Measurements from ENCODE around the gene UNG.

UNG gene

GRCh38 chr12:109147954-109148353, 50.6 kb downstream of the UNG start:
- in situ Hi-C loops (cut with HindIII; ENCODE audit: low sequenced_read_pairs) = no loop called here
- TF ChIP-seq CTCF (IDR thresholded peaks at IDR 0.05; ENCODE audit: low read depth, low read length, missing control alignments) = no peak

GRCh38 chr12:109150124-109150640, 52.8 kb downstream of the UNG start:
- in situ Hi-C loops (cut with HindIII; ENCODE audit: low sequenced_read_pairs) = no loop called here

More at GRCh38 chr12:109147954-109148353, 50.6 kb downstream of the UNG start:
- no peak overlapping the region for H3K4me3 ChIP-seq (ENCODE audit: low read depth, low read length)
- DNase-seq (ENCODE audit: low read depth) = no peak

GRCh38 chr12:109151457-109151856, 54.1 kb downstream of the UNG start:
- TF ChIP-seq CTCF (IDR thresholded peaks at IDR 0.05; ENCODE audit: low read depth, low read length, missing control alignments) = no peak
- in situ Hi-C loops (cut with HindIII; ENCODE audit: low sequenced_read_pairs) = no loop called here
- DNase-seq (ENCODE audit: low read depth) = no peak
- H3K4me3 ChIP-seq (ENCODE audit: low read depth, low read length) = no peak overlapping the region

More at GRCh38 chr12:109150124-109150640, 52.8 kb downstream of the UNG start:
- H3K4me3 ChIP-seq (ENCODE audit: low read depth, low read length) = no peak overlapping the region
- no peak for DNase-seq (ENCODE audit: low read depth)
- no peak for TF ChIP-seq CTCF (IDR thresholded peaks at IDR 0.05; ENCODE audit: low read depth, low read length, missing control alignments)

- TF ChIP-seq CTCF (IDR thresholded peaks at IDR 0.05; ENCODE audit: low read depth, low read length, missing control alignments) = no peak
- peak overlapping the region; percentile 52 for H3K4me3 ChIP-seq (ENCODE audit: low read depth, low read length)
- no peak for DNase-seq (ENCODE audit: low read depth)
- in situ Hi-C loops (cut with HindIII; ENCODE audit: low sequenced_read_pairs) = no loop called here
These were observed 56.5 kb downstream of the UNG start for GRCh38 chr12:109153821-109154441.

GRCh38 chr12:109154451-109155438, 57.3 kb downstream of the UNG start:
- H3K4me3 ChIP-seq (ENCODE audit: low read depth, low read length) = peak overlapping the region; percentile 52
- peak; percentile 13 for DNase-seq (ENCODE audit: low read depth)
- in situ Hi-C loops (cut with HindIII; ENCODE audit: low sequenced_read_pairs) = no loop called here
- no peak for TF ChIP-seq CTCF (IDR thresholded peaks at IDR 0.05; ENCODE audit: low read depth, low read length, missing control alignments)

- no peak for TF ChIP-seq CTCF (IDR thresholded peaks at IDR 0.05; ENCODE audit: low read depth, low read length, missing control alignments)
- in situ Hi-C loops (cut with HindIII; ENCODE audit: low sequenced_read_pairs) = no loop called here
- DNase-seq (ENCODE audit: low read depth) = no peak
- no peak overlapping the region for H3K4me3 ChIP-seq (ENCODE audit: low read depth, low read length)
These were observed 58.6 kb downstream of the UNG start for GRCh38 chr12:109156036-109156435.

All from astrocyte of the cerebellum (primary cell).